Kidney (tissue), 14 donors: Measurements from ENCODE around the gene ANAPC10. TPM values are rescaled to one million over a fixed set of nuclear protein-coding genes. Genes with fewer than 3 reads are reported as not detected.

Experiments
- DNase-seq, 5 donors: peaks; one replicate each; pipeline ENCODE4 v3.0.0-alpha.2; 2013 to 2020
- FAIRE-seq: peaks from 2 replicates; lab custom pipeline; 2012; peaks lifted over from hg19 to GRCh38; lab: Jason Lieb, UNC
- H3K27ac ChIP-seq, 2 donors: one replicate each; pipeline ENCODE4 v1.7.0; 2013; ENCODE audit warnings: low read depth in 2 of 2, low read length in 2 of 2, inconsistent platforms in 1 of 2
- H3K27me3 ChIP-seq: one replicate; pipeline ENCODE4 v1.7.1; 2013; ENCODE audit warnings: low read length, inconsistent platforms; ENCODE audit not compliant: control insufficient read depth, insufficient read depth
- H3K36me3 ChIP-seq, 3 donors: one replicate each; pipeline versions ENCODE4 v1.7.0 to v1.7.1; 2013; ENCODE audit warnings: low read length in 3 of 3, control low read depth in 1 of 3, inconsistent platforms in 1 of 3; ENCODE audit not compliant: insufficient read depth in 3 of 3, control insufficient read depth in 2 of 3
- H3K4me1 ChIP-seq, 3 donors: one replicate each; pipeline versions ENCODE4 v1.7.0 to v1.7.1; 2013; ENCODE audit warnings: low read length in 3 of 3, inconsistent platforms in 1 of 3, low read depth in 1 of 3; ENCODE audit not compliant: control insufficient read depth in 2 of 3, insufficient read depth in 2 of 3
- H3K4me3 ChIP-seq, 3 donors: one replicate each; pipeline versions ENCODE4 v1.7.0 to v1.8.1; 2013; ENCODE audit warnings: low read length in 3 of 3, control low read depth in 1 of 3, inconsistent platforms in 1 of 3
- H3K9ac ChIP-seq, 3 donors: one replicate each; pipeline versions ENCODE4 v1.7.0 to v1.7.1; 2013; ENCODE audit warnings: low read length in 3 of 3, control low read depth in 1 of 3, inconsistent platforms in 1 of 3
- H3K9me3 ChIP-seq, 3 donors: one replicate each; pipeline versions ENCODE4 v1.7.0 to v1.7.1; 2013; ENCODE audit warnings: low read length in 3 of 3, control low read depth in 1 of 3, inconsistent platforms in 1 of 3; ENCODE audit not compliant: control insufficient read depth in 2 of 3, insufficient read depth in 1 of 3
- intact Hi-C: fragments of 100-400 bp; cut with DNase I; formaldehyde crosslinking; loops from one replicate; pipeline ENCODE4 v1.11.1; 2022
- polyA plus RNA-seq: library from polyadenylated mRNA; stranded (reverse); fragments of 350-450 nt; fragmentation: Illumina TruSeq; extraction: RNeasy Lipid Tissue Mini Kit (QIAGEN cat#74804); gene quantifications from one replicate; pipeline ENCODE4 v1.2.3, GENCODE V29; 2014; ENCODE audit warnings: low read depth, low replicate concordance; ENCODE audit not compliant: insufficient read depth
- total RNA-seq: library from RNA; stranded (reverse); fragmentation: NEBNext Ultra II Directional; extraction: Animal tissue kit (Norgen Biotek cat#: 25700); gene quantifications from one replicate; pipeline ENCODE4 v1.2.1, GENCODE V29; 2021
- TF ChIP-seq, protein P1 (sequence below): IDR thresholded peaks from 3 replicates; pipeline ENCODE4 v1.5.1; 2012; ENCODE audit warnings: mild to moderate bottlenecking, moderate library complexity, borderline replicate concordance; ENCODE audit not compliant: insufficient read depth; ENCODE audit errors: extremely low read depth
- donor health status: control.
- donor health status: control.
- donor health status: control.
- donor health status: control.
- donor health status: control.
- donor health status: DM: yes; HTN: yes; CAD: no.
- donor health status: Normal renal cell carcinoma (clear cell type).

ANAPC10 gene
- total and polyA plus RNA-seq, 2 donors from 2014 or later: 18.0 to 23.3 TPM

DNA sequence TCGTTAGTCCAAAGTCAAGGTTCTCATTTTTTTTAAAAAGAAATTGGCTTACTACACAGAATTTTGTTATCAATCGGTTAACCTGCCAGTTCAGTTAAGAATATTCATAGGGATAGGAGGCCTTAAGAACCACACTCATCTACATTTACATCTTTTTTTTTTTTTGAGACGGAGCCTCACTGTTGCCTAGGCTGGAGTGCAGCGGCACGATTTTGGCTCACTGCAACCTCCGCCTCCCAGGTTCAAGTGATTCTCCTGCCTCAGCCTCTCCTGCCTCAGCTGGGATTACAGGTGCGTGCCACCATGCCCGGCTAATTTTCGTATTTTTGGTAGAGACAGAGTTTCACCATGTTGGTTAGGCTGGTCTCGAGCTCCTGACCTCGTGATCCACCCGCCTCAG lies 33.9 kb upstream of the ANAPC10 start:
- no peak overlapping the region for H3K9ac ChIP-seq
- no peaks in the 10 kb centered on the region for H3K4me1 ChIP-seq
- no peak overlapping the region for H3K27ac ChIP-seq
- H3K4me3 ChIP-seq: no peak overlapping the region
- FAIRE-seq (no peak), DNase-seq (no peak)
- peaks cover 0 to 2% (median 2%) of the 10 kb centered on the region in 3 donors for H3K36me3 ChIP-seq
- intact Hi-C loops: no loop called here
- TF ChIP-seq, protein P1, sequence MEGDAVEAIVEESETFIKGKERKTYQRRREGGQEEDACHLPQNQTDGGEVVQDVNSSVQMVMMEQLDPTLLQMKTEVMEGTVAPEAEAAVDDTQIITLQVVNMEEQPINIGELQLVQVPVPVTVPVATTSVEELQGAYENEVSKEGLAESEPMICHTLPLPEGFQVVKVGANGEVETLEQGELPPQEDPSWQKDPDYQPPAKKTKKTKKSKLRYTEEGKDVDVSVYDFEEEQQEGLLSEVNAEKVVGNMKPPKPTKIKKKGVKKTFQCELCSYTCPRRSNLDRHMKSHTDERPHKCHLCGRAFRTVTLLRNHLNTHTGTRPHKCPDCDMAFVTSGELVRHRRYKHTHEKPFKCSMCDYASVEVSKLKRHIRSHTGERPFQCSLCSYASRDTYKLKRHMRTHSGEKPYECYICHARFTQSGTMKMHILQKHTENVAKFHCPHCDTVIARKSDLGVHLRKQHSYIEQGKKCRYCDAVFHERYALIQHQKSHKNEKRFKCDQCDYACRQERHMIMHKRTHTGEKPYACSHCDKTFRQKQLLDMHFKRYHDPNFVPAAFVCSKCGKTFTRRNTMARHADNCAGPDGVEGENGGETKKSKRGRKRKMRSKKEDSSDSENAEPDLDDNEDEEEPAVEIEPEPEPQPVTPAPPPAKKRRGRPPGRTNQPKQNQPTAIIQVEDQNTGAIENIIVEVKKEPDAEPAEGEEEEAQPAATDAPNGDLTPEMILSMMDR: no peak
- H3K9me3 ChIP-seq: no peaks in the 10 kb centered on the region
- no peaks in the 10 kb centered on the region for H3K27me3 ChIP-seq

GRCh38 chr4:145130788-145131399 lies 32.9 kb upstream of the ANAPC10 start:
- no peak overlapping the region for H3K9ac ChIP-seq
- peaks cover 0 to 2% (median 2%) of the 10 kb centered on the region in 3 donors for H3K36me3 ChIP-seq
- no peak for DNase-seq
- FAIRE-seq: no peak
- no peaks in the 10 kb centered on the region for H3K9me3 ChIP-seq
- intact Hi-C loops: no loop called here
- H3K4me3 ChIP-seq: no peak overlapping the region
- no peak overlapping the region for H3K27ac ChIP-seq
- TF ChIP-seq, protein P1: no peak
- no peaks in the 10 kb centered on the region for H3K4me1 ChIP-seq
- no peaks in the 10 kb centered on the region for H3K27me3 ChIP-seq

DNA sequence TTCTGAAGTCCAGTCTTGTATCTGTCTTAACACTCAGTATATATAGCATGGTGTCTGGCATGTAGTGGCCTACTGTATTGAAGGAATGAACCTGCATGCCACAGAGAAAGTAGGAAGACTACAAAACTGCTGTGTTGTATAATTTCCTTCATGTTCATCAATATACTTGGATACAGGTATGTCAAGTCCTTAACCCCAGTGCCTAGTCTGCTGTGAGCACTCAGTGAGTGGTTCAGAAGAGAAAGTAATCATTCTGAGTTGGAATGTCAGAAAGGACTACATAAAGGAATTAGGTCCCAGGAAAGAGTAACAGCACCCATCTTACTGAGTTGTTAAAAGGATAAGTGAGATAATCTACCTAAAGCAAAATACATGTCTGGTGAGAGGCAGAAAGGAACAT lies 32.1 kb upstream of the ANAPC10 start:
- no peaks in the 10 kb centered on the region for H3K9me3 ChIP-seq
- H3K27ac ChIP-seq: no peak overlapping the region
- no peak for FAIRE-seq
- TF ChIP-seq, protein P1: no peak
- peaks cover 4% of the 10 kb centered on the region in 3 donors for H3K36me3 ChIP-seq
- no peak overlapping the region for H3K9ac ChIP-seq
- intact Hi-C loops: no loop called here
- no peaks in the 10 kb centered on the region for H3K27me3 ChIP-seq
- no peaks in the 10 kb centered on the region for H3K4me1 ChIP-seq
- H3K4me3 ChIP-seq: no peak overlapping the region
- no peak for DNase-seq

GRCh38 chr4:145125396-145125795 lies 27.4 kb upstream of the ANAPC10 start:
- no peak overlapping the region for H3K9ac ChIP-seq
- no peak overlapping the region for H3K27ac ChIP-seq
- H3K4me3 ChIP-seq: no peak overlapping the region
- FAIRE-seq: no peak
- no peaks in the 10 kb centered on the region for H3K4me1 ChIP-seq
- no peaks in the 10 kb centered on the region for H3K9me3 ChIP-seq
- no peaks in the 10 kb centered on the region for H3K27me3 ChIP-seq
- TF ChIP-seq, protein P1: no peak
- DNase-seq: no peak
- intact Hi-C loops: no loop called here
- peaks cover 9 to 17% (median 13%) of the 10 kb centered on the region in 3 donors for H3K36me3 ChIP-seq
